HepG2 (cell line): ENCODE results near the gene DLX6. TPM values are rescaled to one million over a fixed set of nuclear protein-coding genes. Genes with fewer than 3 reads are reported as not detected.

Source experiments
- CENPBD1 ChIP-seq: sonication (generic); formaldehyde crosslinking; IDR thresholded peaks from 2 replicates; pipeline ENCODE4 v1.8.0; 2022; ENCODE audit warnings: missing genetic modification reagents, low read depth, mild to moderate bottlenecking, borderline replicate concordance
- CENPT ChIP-seq: sonication (generic); formaldehyde crosslinking; IDR thresholded peaks from 2 replicates; pipeline ENCODE4 v1.8.0; 2022; ENCODE audit warnings: low read depth, mild to moderate bottlenecking, moderate library complexity, missing genetic modification reagents
- E2F5 ChIP-seq: sonication (generic); formaldehyde crosslinking; conservative IDR thresholded peaks from 2 replicates; pipeline ENCODE4 v1.4.0; 2020; ENCODE audit warnings: missing genetic modification reagents
- HNRNPLL ChIP-seq: fragments of 200-400 bp; formaldehyde crosslinking; IDR thresholded peaks from 2 replicates; pipeline ENCODE4 v1.6.1; 2017; ENCODE audit warnings: mild to moderate bottlenecking, low read depth, low read length; ENCODE audit not compliant: poor library complexity, severe bottlenecking
- IRF2 ChIP-seq: IDR thresholded peaks from 2 replicates; pipeline ENCODE4 v1.6.1; 2018; ENCODE audit warnings: missing genetic modification reagents, missing compliant biosample characterization
- JUND ChIP-seq: sonication (generic); formaldehyde crosslinking; IDR thresholded peaks from 2 replicates; pipeline ENCODE4 v1.8.0; 2022; ENCODE audit warnings: mild to moderate bottlenecking, missing genetic modification reagents
- KLF9 ChIP-seq: IDR thresholded peaks from 2 replicates; pipeline ENCODE4 v1.6.1; 2016; ENCODE audit warnings: low read depth
- MIER3 ChIP-seq: IDR thresholded peaks from 2 replicates; pipeline ENCODE4 v1.6.1; 2016; ENCODE audit warnings: missing compliant biosample characterization, borderline replicate concordance
- RXRA ChIP-seq: sonication (generic); formaldehyde crosslinking; IDR thresholded peaks from 2 replicates; pipeline ENCODE4 v1.5.1; 2020; ENCODE audit warnings: missing genetic modification reagents
- SMAD1 ChIP-seq: sonication (generic); formaldehyde crosslinking; IDR thresholded peaks from 2 replicates; pipeline ENCODE4 v1.4.0; 2020; ENCODE audit warnings: missing genetic modification reagents, low read depth, mild to moderate bottlenecking, borderline replicate concordance
- STAT5B ChIP-seq: sonication (generic); formaldehyde crosslinking; IDR thresholded peaks from 2 replicates; pipeline ENCODE4 v1.4.0; 2020; ENCODE audit warnings: missing genetic modification reagents
- YY1 ChIP-seq: IDR thresholded peaks from 2 replicates; pipeline ENCODE4 v1.6.1; 2011; ENCODE audit warnings: low read length, low read depth, moderate library complexity, mild to moderate bottlenecking; ENCODE audit not compliant: insufficient read depth, insufficient replicate concordance
- ZBTB43 ChIP-seq: sonication (generic); formaldehyde crosslinking; conservative IDR thresholded peaks from 2 replicates; pipeline ENCODE4 v1.4.0; 2020; ENCODE audit warnings: missing genetic modification reagents
- ZFP36 ChIP-seq: fragments of 150-350 bp; IDR thresholded peaks from 2 replicates; pipeline ENCODE4 v1.6.1; 2018; ENCODE audit warnings: borderline replicate concordance, low read length, low read depth; ENCODE audit not compliant: partially characterized antibody
- ZHX1 ChIP-seq: sonication (generic); formaldehyde crosslinking; IDR thresholded peaks from 2 replicates; pipeline ENCODE4 v1.8.1; 2022; ENCODE audit warnings: low read depth, mild to moderate bottlenecking, missing genetic modification reagents
- ZMAT3 ChIP-seq: sonication (generic); formaldehyde crosslinking; conservative IDR thresholded peaks from 2 replicates; pipeline ENCODE4 v1.7.0; 2021; ENCODE audit warnings: missing genetic modification reagents
- ZNF136 ChIP-seq: sonication (generic); formaldehyde crosslinking; IDR thresholded peaks from 2 replicates; pipeline ENCODE4 v1.8.1; 2022; ENCODE audit warnings: low read depth, mild to moderate bottlenecking, moderate library complexity, missing genetic modification reagents
- ZNF296 ChIP-seq: sonication (generic); formaldehyde crosslinking; conservative IDR thresholded peaks from 2 replicates; pipeline ENCODE4 v1.5.0; 2020; ENCODE audit warnings: mild to moderate bottlenecking, missing genetic modification reagents
- ZNF503 ChIP-seq: sonication (generic); formaldehyde crosslinking; IDR thresholded peaks from 2 replicates; pipeline ENCODE4 v1.4.0; 2020; ENCODE audit warnings: missing genetic modification reagents
- ZNF672 ChIP-seq: sonication (generic); formaldehyde crosslinking; IDR thresholded peaks from 2 replicates; pipeline ENCODE4 v1.8.1; 2022; ENCODE audit warnings: missing genetic modification reagents
- ZNF75D ChIP-seq: sonication (generic); formaldehyde crosslinking; IDR thresholded peaks from 2 replicates; pipeline ENCODE4 v1.8.1; 2023; ENCODE audit warnings: missing genetic modification reagents, mild to moderate bottlenecking, borderline replicate concordance
- ZNF772 ChIP-seq: sonication (generic); formaldehyde crosslinking; IDR thresholded peaks from 2 replicates; pipeline ENCODE4 v1.5.0; 2020; ENCODE audit warnings: mild to moderate bottlenecking, missing genetic modification reagents
- polyA plus RNA-seq, 8 experiments: library from polyadenylated mRNA; depleted of rRNA in 3 of 8; stranded (reverse) in 7 of 8; unstranded in 1 of 8; fragments of >200 nt; fragmentation: Illumina TruSeq in 4 of 8; extraction: Trizol in 4 of 8; gene quantifications; 2 replicates each; pipeline versions ENCODE4 v1.2.1 to v1.2.3, GENCODE V29; 2011 to 2016; ENCODE audit warnings: low read depth in 4 of 8, missing spikeins in 1 of 8, mixed read lengths in 1 of 8; ENCODE audit not compliant: insufficient read depth in 1 of 8
- total RNA-seq, 5 experiments: library from RNA; depleted of rRNA; stranded (reverse); fragments of >200 nt; fragmentation: Illumina TruSeq; extraction: Trizol; gene quantifications; 2 replicates each; pipeline ENCODE4 v1.2.3, GENCODE V29; 2016; ENCODE audit warnings: low read depth in 1 of 5

The DLX6 gene
- total and polyA plus RNA-seq, 2 of the 13 experiments (the other 11 are each of a cell fraction or from before 2014, with no cell fraction given): 3.5 to 5.5 TPM

- TF ChIP-seq CENPT (CRISPR knock-in tag): no peak
- TF ChIP-seq KLF9 (CRISPR knock-in tag): no peak
- TF ChIP-seq ZBTB43 (CRISPR knock-in tag): 0 out of 2 replicates have a peak, but pooled peaks have one; percentile 45
- TF ChIP-seq ZNF772 (CRISPR knock-in tag): no peak
- TF ChIP-seq HNRNPLL: peak; percentile 59
- TF ChIP-seq STAT5B: no peak
- TF ChIP-seq SMAD1 (CRISPR knock-in tag): peak; percentile 42; the same call in 1 of the 2 replicates
- peak; percentile 47; the same call in 1 of the 2 replicates for TF ChIP-seq RXRA
- no peak for TF ChIP-seq CENPBD1 (CRISPR knock-in tag)
- peak; percentile 67; the same call in 1 of the 2 replicates for TF ChIP-seq ZNF503 (CRISPR knock-in tag)
- no peak for TF ChIP-seq ZNF672 (CRISPR knock-in tag)
- TF ChIP-seq ZHX1 (CRISPR knock-in tag): no peak
- no peak for TF ChIP-seq JUND (CRISPR knock-in tag)
- TF ChIP-seq ZNF136: no peak
- no peak for TF ChIP-seq ZNF296 (CRISPR knock-in tag)
- TF ChIP-seq YY1: no peak
- no peak for TF ChIP-seq ZNF75D
- peak; percentile 45; the same call in 1 of the 2 replicates for TF ChIP-seq ZMAT3 (CRISPR knock-in tag)
- TF ChIP-seq ZFP36: no peak
- TF ChIP-seq E2F5: no peak
- no peak for TF ChIP-seq IRF2 (CRISPR knock-in tag)
- no peak for TF ChIP-seq MIER3 (CRISPR knock-in tag)
These were observed 11.2 kb downstream of the DLX6 start (continued) for GRCh38 chr7:97016381-97017191.
